K562 (cell line): ENCODE data around the gene GFRA1. TPM values are rescaled to one million over a fixed set of nuclear protein-coding genes. Genes with fewer than 3 reads are reported as not detected.

Experiments
- ATAC-seq: fragments of 200-7000 bp; cut with Tn5 transposase; 3 replicates; pipeline ENCODE4 v1.9.1; 2020; ENCODE audit warnings: moderate library complexity
- BruUV-seq: library from RNA; stranded (reverse); fragments of 400-500 nt; replicated peaks from 2 replicates; lab custom pipeline; 2021; lab: Mats Ljungman, UMichigan
- CTCF ChIA-PET: fragments of 300-600 bp; formaldehyde crosslinking; extraction: SDS; loops from one replicate; lab custom pipeline; 2021; ENCODE audit warnings: low intra/inter-chr PET ratio; lab: Yijun Ruan, JAX
- POLR2A ChIA-PET: fragments of 300-600, 350-650 bp; sonication (Branson Sonifier 250); formaldehyde crosslinking; extraction: SDS; loops from one replicate; lab custom pipeline; 2021; ENCODE audit warnings: antibody characterized with exemption, inconsistent platforms; lab: Yijun Ruan, JAX
- DNase-seq, 4 experiments: peaks; one replicate each; pipeline versions ENCODE4 v3.0.0 to v3.0.0-alpha.2; 2011 to 2018; ENCODE audit warnings: low spot score in 3 of 4, mixed read lengths in 3 of 4; ENCODE audit errors: extremely low read depth in 1 of 4
- FAIRE-seq: peaks from 2 replicates; lab custom pipeline; 2011; peaks lifted over from hg19 to GRCh38; lab: Jason Lieb, UNC
- H2AFZ ChIP-seq: 2 replicates; pipeline ENCODE4 v1.6.0; 2011; ENCODE audit warnings: low read depth, low read length, control low read depth, inconsistent platforms
- H3K27ac ChIP-seq: fragments of 200-600 bp; 3 replicates; pipeline ENCODE4 v1.8.0; 2011; ENCODE audit warnings: low read depth, mild to moderate bottlenecking, control low read depth, inconsistent platforms, low read length, moderate library complexity, mixed read lengths; ENCODE audit errors: extremely low read depth
- H3K27me3 ChIP-seq, 2 experiments: fragments of 300-600 bp in 1 of 2; 2 replicates in 1 of 2; 3 replicates in 1 of 2; pipeline versions ENCODE4 v1.6.0 to v1.8.0; 2011; ENCODE audit warnings: inconsistent platforms in 2 of 2, low read length in 2 of 2, mild to moderate bottlenecking in 1 of 2, mixed read lengths in 1 of 2, moderate library complexity in 1 of 2; ENCODE audit not compliant: control insufficient read depth in 2 of 2, insufficient read depth in 2 of 2
- H3K36me3 ChIP-seq: fragments of 300-600 bp; 3 replicates; pipeline ENCODE4 v1.8.0; 2011; ENCODE audit warnings: mild to moderate bottlenecking, low read length, inconsistent platforms; ENCODE audit not compliant: control insufficient read depth, insufficient read depth
- H3K4me1 ChIP-seq, 2 experiments: fragments of 200-600 bp in 1 of 2; replicated peaks in 1 of 2; 2 replicates in 1 of 2; 3 replicates in 1 of 2; pipeline versions ENCODE4 v1.5.1 to v1.8.0; 2011; ENCODE audit warnings: inconsistent platforms in 2 of 2, low read length in 2 of 2, mild to moderate bottlenecking in 1 of 2, mixed read lengths in 1 of 2, moderate library complexity in 1 of 2; ENCODE audit not compliant: control insufficient read depth in 2 of 2, insufficient read depth in 2 of 2
- H3K4me2 ChIP-seq: 2 replicates; pipeline ENCODE4 v1.6.1; 2011; ENCODE audit warnings: low read length, control low read depth, inconsistent platforms, mixed read lengths; ENCODE audit not compliant: insufficient read depth
- H3K4me3 ChIP-seq: fragments of 200-600 bp; sonication (generic), shearing (Covaris generic); 2 replicates; pipeline ENCODE4 v1.5.1; 2016; ENCODE audit warnings: control low read depth, inconsistent platforms
- H3K79me2 ChIP-seq: fragments of 200-600 bp; 3 replicates; pipeline ENCODE4 v1.8.0; 2011; ENCODE audit warnings: low read length, inconsistent platforms; ENCODE audit not compliant: control insufficient read depth, insufficient read depth
- H3K9ac ChIP-seq, 2 experiments: 2 replicates each; pipeline versions ENCODE4 v1.6.0 to v1.6.1; 2011; ENCODE audit warnings: low read depth in 2 of 2, low read length in 2 of 2, control low read depth in 1 of 2, inconsistent platforms in 1 of 2, mild to moderate bottlenecking in 1 of 2, mixed read lengths in 1 of 2; ENCODE audit not compliant: insufficient read depth in 1 of 2
- H3K9me1 ChIP-seq: one replicate; pipeline ENCODE4 v1.6.0; 2011; ENCODE audit warnings: inconsistent platforms, mild to moderate bottlenecking, low read length, moderate library complexity; ENCODE audit not compliant: control insufficient read depth, insufficient read depth
- H3K9me3 ChIP-seq: replicated peaks from 2 replicates; pipeline ENCODE4 v1.5.1; 2011; ENCODE audit warnings: low read depth, low read length, inconsistent platforms; ENCODE audit not compliant: control insufficient read depth, insufficient read depth
- H4K20me1 ChIP-seq: replicated peaks from 2 replicates; pipeline ENCODE4 v1.6.1; 2011; ENCODE audit warnings: low read length, inconsistent platforms, mixed read lengths; ENCODE audit not compliant: control insufficient read depth, insufficient read depth
- ELF2 ChIP-seq: fragments of 250-450 bp; sonication (Bioruptor Pico); IDR thresholded peaks from 2 replicates; pipeline ENCODE4 v1.5.0; 2021; ENCODE audit warnings: mild to moderate bottlenecking
- HMG20B ChIP-seq: fragments of 250-450 bp; sonication (Bioruptor Pico); IDR thresholded peaks from 2 replicates; pipeline ENCODE4 v1.5.0; 2021; ENCODE audit warnings: mild to moderate bottlenecking
- NFYB ChIP-seq: IDR thresholded peaks from 2 replicates; pipeline ENCODE4 v1.6.1; 2011; ENCODE audit warnings: mild to moderate bottlenecking, moderate library complexity; ENCODE audit not compliant: insufficient read length; ENCODE audit errors: extremely low read depth
- POLR3G ChIP-seq: IDR thresholded peaks from 2 replicates; pipeline ENCODE4 v1.6.1; 2011; ENCODE audit not compliant: insufficient read length, insufficient replicate concordance; ENCODE audit errors: extremely low read depth
- PREB ChIP-seq: sonication (generic); formaldehyde crosslinking; IDR thresholded peaks from 2 replicates; pipeline ENCODE4 v1.8.1; 2023; ENCODE audit warnings: mild to moderate bottlenecking, missing genetic modification reagents
- RERE ChIP-seq: sonication (generic); formaldehyde crosslinking; IDR thresholded peaks from 2 replicates; pipeline ENCODE4 v1.8.0; 2023; ENCODE audit warnings: missing genetic modification reagents, mild to moderate bottlenecking, borderline replicate concordance
- SIN3B ChIP-seq: fragments of 450-650 bp; IDR thresholded peaks from 2 replicates; pipeline ENCODE4 v1.6.1; 2017; ENCODE audit warnings: low read depth, mild to moderate bottlenecking, moderate library complexity
- TBL1XR1 ChIP-seq, 2 experiments: IDR thresholded peaks; 2 replicates each; pipeline ENCODE4 v1.6.1; 2012; ENCODE audit warnings: improper control_type of control experiment in 2 of 2, low read length in 2 of 2, mild to moderate bottlenecking in 1 of 2
- ZBTB8A ChIP-seq: fragments of 450-650 bp; IDR thresholded peaks from 2 replicates; pipeline ENCODE4 v1.6.1; 2018; ENCODE audit warnings: mild to moderate bottlenecking, moderate library complexity; ENCODE audit not compliant: partially characterized antibody
- ZEB2 ChIP-seq: fragments of 450-650 bp; IDR thresholded peaks from 2 replicates; pipeline ENCODE4 v1.6.1; 2016
- ZNF174 ChIP-seq: fragments of 250-450 bp; sonication (Bioruptor Pico); IDR thresholded peaks from 2 replicates; pipeline ENCODE4 v1.4.0; 2020; ENCODE audit warnings: mild to moderate bottlenecking
- WGBS: fragments of 100-300 bp; shearing (Covaris generic); methylation state at CpG from one replicate; pipeline ENCODE4 v1.1.6; 2016; ENCODE audit warnings: low coverage, mixed read lengths; ENCODE audit not compliant: insufficient coverage; ENCODE audit errors: missing lambda C conversion rate; 5-methylcytosine and 5-hydroxymethylcytosine counted together
- in situ Hi-C: fragments of 300-500 bp; cut with MboI; formaldehyde crosslinking; loops from 4 replicates; pipeline ENCODE4 v1.15.0; 2018; ENCODE audit warnings: inconsistent platforms, mixed read lengths
- intact Hi-C: fragments of 100-400 bp; cut with micrococcal nuclease; formaldehyde crosslinking; loops from 2 replicates; pipeline ENCODE4 v1.14.2; 2022
- polyA plus RNA-seq, 8 experiments: library from polyadenylated mRNA; depleted of rRNA in 4 of 8; stranded (reverse) in 5 of 8; unstranded in 3 of 8; fragments of >200 nt; fragmentation: Nextera tagmentation in 2 of 8; fragmentation: Illumina TruSeq in 1 of 8; extraction: Ambion mirVana in 2 of 8; extraction: Trizol in 1 of 8; gene quantifications; 2 replicates each; pipeline versions ENCODE4 v1.2.1 to v1.2.3, GENCODE V29; 2011 to 2014; ENCODE audit warnings: inconsistent platforms in 1 of 8, missing spikeins in 1 of 8
- total RNA-seq, 7 experiments: library from RNA; depleted of rRNA in 6 of 7; stranded (reverse); fragments of >200 nt in 6 of 7; fragmentation: Illumina TruSeq in 2 of 7; extraction: Trizol in 2 of 7; gene quantifications; 2 replicates each; pipeline versions ENCODE4 v1.2.1 to v1.2.3, GENCODE V29; 2011 to 2021; ENCODE audit warnings: low replicate concordance in 1 of 7
- TF ChIP-seq, protein P1 (sequence below): fragments of 250-450 bp; sonication (Bioruptor Pico); IDR thresholded peaks from 2 replicates; pipeline ENCODE4 v1.8.0; 2022; ENCODE audit warnings: moderate library complexity, mild to moderate bottlenecking, inconsistent platforms
- TF ChIP-seq, protein P2 (sequence below), 2 experiments: fragments of 450-650 bp; conservative IDR thresholded peaks; 2 replicates each; pipeline ENCODE4 v1.6.1; 2017; ENCODE audit warnings: mild to moderate bottlenecking in 2 of 2, moderate library complexity in 2 of 2

GFRA1 gene
- total and polyA plus RNA-seq, 9 of the 15 experiments (the other 6 are each of a cell fraction or from before 2014, with no cell fraction given), result 0.04 TPM; not detected in 8

DNA sequence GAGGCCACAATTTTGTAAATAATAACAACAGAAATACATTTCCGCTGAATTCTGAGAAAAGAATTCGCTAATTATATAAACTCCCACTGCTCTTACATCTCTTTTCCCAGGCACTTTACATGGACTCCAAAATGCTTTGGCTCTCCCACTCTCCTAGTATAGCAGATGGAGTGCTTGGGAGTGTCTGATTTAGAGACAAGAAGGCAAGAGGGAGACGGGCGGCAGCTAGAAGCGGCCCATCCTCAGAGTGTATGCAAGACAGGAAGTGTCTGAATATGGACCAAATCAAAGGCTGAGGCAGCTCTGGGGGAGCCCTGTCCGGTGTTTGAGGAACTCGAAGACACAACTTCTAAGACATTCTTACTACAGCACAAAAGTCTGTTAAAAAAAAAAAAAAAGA lies 212.1 kb downstream of the GFRA1 start (continued):
- TF ChIP-seq NFYB, result no peak
- TF ChIP-seq, protein P1, sequence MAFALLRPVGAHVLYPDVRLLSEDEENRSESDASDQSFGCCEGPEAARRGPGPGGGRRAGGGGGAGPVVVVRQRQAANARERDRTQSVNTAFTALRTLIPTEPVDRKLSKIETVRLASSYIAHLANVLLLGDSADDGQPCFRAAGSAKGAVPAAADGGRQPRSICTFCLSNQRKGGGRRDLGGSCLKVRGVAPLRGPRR (CRISPR knock-in tag), result no peak
- no peak for TF ChIP-seq TBL1XR1 (IDR thresholded peaks at IDR 0.05; ENCODE audit: low read length in 2 of 2)
- TF ChIP-seq ZNF174 (CRISPR knock-in tag), result no peak
- TF ChIP-seq POLR3G, result no peak
- no peak for TF ChIP-seq HMG20B (CRISPR knock-in tag)

DNA sequence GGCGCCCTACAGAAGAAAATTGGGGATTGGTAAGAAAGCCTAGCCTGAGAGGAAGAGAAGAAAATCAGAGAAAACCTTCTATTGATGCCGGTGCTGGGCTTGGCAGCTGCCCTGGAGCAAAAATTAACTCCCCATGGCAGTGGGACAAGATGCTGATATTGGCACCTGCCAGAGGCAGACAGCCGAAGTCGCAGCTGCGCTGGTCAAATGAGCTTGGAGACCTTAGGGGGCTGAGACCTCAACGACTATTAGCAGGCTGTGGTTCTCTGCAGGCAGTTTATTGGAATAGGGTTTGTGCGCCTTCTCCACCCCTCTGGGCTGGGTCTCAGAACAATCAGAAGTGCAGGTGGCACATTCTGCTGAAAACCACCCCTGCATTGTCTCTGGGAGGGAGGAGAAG lies 213.7 kb downstream of the GFRA1 start:
- no peaks in the 10 kb centered on the region for H3K27me3 ChIP-seq
- FAIRE-seq, result no peak
- TF ChIP-seq SIN3B (no peak), ELF2 (CRISPR knock-in tag) (no peak), NFYB (no peak), PREB (CRISPR knock-in tag) (no peak), RERE (CRISPR knock-in tag) (no peak), ZEB2 (no peak), ZBTB8A (no peak)
- TF ChIP-seq, protein P2, sequence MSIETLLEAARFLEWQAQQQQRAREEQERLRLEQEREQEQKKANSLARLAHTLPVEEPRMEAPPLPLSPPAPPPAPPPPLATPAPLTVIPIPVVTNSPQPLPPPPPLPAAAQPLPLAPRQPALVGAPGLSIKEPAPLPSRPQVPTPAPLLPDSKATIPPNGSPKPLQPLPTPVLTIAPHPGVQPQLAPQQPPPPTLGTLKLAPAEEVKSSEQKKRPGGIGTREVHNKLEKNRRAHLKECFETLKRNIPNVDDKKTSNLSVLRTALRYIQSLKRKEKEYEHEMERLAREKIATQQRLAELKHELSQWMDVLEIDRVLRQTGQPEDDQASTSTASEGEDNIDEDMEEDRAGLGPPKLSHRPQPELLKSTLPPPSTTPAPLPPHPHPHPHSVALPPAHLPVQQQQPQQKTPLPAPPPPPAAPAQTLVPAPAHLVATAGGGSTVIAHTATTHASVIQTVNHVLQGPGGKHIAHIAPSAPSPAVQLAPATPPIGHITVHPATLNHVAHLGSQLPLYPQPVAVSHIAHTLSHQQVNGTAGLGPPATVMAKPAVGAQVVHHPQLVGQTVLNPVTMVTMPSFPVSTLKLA (conservative IDR thresholded peaks at IDR 0.05), result no peak

More for the DNA sequence above, 213.7 kb downstream of the GFRA1 start:
- 2% methylated on average over 7 of the region's 7 CpGs for WGBS
- Histone ChIP-seq H3K4me1 (no peaks in the 10 kb centered on the region), H3K36me3 (no peaks in the 10 kb centered on the region), H2AFZ (no peak overlapping the region), H3K9me1 (no peaks in the 10 kb centered on the region), H3K27ac (no peak overlapping the region), H3K9ac (no peak overlapping the region), H3K9me3 (no peaks in the 10 kb centered on the region), H4K20me1 (no peaks in the 10 kb centered on the region), H3K79me2 (no peaks in the 10 kb centered on the region), H3K4me3 (no peak overlapping the region), H3K4me2 (no peak overlapping the region)
- DNase-seq, result no peak
- ATAC-seq, result no peak
- no TSS peak for BruUV-seq
- POLR2A ChIA-PET, result no interaction called here
- intact Hi-C loops, result no loop called here
- CTCF ChIA-PET, result no interaction called here
- in situ Hi-C loops, result no loop called here
